Glomerular visceral epithelial cell (primary cell): ENCODE results near the gene CWH43.
"Not testable (repeated sequence)": the region's sequence is repeated elsewhere in the genome, so short reads cannot be mapped to it uniquely, and the experiment has no call there.

Experiments used
- DNase-seq: peaks from one replicate; pipeline ENCODE4 v3.0.0-alpha.2; 2016; ENCODE audit errors: extremely low spot score

CWH43 gene

DNA sequence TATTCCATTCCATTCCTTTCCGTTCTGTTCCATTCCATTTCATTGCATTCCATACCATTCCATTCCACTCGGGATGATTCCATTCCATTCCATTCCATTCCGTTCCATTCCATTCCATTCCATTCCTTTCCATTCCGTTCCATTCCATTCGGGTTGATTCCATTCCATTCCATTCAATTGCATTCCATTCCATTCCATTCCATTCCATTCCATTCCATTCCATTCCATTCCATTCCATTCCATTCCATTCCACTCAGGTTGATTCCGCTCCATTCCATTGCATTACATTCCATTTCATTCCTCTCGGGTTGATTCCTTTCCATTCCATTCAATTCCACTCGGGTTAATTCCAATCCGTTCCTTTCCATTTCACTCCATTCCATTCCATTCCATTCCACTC is 111.0 kb downstream of the CWH43 start:
- not testable (repeated sequence) for DNase-seq

- not testable (repeated sequence) for DNase-seq
These were observed 111.4 kb downstream of the CWH43 start for GRCh38 chr4:49097505-49097904.

GRCh38 chr4:49098034-49098759 is 112.1 kb downstream of the CWH43 start:
- DNase-seq = not testable (repeated sequence)

DNA sequence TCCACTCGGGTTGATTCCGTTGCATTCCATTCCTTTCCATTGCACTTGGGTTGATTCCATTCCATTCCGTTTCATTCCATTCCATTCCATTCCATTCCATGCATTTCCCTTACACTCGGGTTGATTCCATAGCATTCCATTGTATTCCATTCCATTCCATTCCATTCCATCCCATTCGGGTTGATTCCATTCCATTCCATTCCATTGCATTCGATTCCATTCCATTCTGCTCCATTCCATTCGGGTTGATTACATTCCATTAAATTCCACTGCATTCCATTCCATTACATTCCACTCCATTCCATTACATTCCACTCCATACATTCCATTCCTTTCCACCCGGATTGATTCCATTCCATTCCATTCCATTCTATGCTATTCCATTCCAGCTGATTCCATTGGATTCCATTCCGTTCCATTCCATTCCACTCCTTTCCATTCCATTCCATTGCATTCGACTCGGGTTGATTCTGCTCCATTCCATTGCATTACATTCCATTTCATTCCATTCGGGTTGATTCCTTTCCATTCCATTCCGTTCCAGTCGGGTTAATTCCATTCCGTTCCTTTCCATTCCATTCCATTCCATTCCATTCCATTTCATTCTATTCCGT is 113.9 kb downstream of the CWH43 start:
- not testable (repeated sequence) for DNase-seq

- not testable (repeated sequence) for DNase-seq
These were observed 116.3 kb downstream of the CWH43 start for GRCh38 chr4:49102344-49102898.

DNA sequence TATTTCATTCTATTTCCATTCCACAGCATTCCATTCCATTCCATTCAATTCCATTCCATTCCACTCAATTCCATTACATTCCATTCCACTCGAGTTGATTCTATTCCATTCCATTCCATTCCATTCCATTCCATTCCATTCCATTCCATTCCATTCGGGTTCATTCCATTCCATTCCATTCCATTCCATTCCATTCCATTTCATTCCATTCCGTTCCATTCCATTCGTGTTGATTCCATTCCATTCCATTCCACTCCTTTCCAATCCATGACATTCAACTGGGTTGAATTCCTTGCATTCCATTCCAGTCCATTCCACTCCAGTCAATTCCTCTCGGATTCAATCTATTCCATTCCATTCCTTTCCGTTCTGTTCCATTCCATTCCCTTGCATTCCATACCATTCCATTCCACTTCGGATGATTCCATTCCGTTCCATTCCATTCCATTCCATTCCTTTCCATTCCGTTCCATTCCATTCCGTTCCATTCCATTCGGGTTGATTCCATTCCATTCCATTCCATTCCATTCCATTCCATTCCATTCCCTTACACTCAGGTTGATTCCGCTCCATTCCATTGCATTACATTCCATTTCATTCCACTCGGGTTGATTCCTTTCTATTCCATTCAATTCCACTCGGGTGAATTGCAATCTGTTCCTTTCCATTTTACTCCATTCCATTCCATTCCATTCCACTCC is 117.5 kb downstream of the CWH43 start:
- DNase-seq = not testable (repeated sequence)

DNA sequence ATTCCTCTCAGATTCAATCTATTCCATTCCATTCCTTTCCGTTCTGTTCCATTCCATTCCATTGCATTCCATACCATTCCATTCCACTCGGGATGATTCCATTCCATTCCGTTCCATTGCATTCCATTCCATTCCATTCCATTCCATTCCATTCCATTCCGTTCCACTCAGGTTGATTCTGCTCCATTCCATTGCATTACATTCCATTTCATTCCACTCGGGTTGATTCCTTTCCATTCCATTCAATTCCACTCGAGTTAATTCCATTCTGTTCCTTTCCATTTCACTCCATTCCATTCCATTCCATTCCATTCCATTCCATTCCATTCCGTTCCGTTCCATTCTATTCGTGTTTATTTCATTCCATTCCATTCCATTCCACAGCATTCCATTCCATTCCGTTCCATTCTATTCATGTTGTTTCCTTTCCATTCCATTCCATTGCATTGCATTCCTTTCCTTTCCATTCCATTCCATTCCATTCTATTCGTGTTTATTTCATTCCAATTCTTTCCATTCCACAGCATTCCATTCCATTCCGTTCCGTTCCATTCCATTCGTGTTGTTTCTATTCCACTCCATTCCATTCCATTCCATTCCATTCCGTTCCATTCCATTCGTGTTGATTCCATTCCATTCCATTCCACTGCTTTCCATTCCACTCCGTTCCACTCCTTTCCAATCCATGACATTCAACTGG is 118.3 kb downstream of the CWH43 start:
- not testable (repeated sequence) for DNase-seq

DNA sequence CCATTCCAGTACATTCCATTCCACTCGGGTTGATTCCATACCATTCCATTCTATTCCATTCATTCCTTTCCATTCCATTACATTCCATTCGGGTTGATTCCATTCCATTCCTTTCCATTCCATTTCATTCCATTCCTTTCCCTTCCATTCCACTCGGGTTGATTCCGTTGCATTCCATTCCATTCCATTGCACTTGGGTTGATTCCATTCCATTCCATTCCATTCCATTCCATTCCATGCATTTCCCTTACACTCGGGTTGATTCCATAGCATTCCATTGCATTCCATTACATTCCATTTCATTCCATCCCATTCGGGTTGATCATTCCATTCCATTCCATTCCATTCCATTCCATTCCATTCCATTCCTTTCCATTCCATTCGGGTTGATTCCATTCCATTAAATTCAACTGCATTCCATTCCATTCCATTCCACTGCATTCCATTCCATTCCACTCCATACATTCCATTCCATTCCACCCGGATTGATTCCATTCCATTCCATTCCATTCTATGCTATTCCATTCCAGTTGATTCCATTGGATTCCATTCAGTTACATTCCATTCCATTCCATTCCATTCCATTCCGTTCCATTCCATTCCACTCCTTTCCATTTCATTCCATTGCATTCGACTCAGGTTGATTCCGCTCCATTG is 119.3 kb downstream of the CWH43 start:
- DNase-seq = not testable (repeated sequence)

DNA sequence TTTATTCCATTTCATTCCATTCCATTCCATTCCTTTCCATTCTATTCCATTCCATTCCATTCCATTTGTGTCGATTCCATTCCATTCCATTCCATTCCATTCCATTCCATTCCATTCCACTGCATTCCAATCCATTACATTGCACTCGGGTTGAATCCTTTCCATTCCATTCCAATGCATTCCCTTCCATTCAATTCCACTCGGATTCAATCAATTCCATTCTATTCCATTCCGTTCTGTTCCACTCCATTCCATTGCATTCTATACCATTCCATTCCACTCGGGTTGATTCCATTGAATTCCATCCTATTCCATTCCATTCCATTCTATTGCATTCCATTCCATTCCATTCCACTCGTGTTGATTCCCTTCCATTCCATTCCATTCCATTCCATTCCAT is 121.2 kb downstream of the CWH43 start:
- DNase-seq = peak; percentile 59

DNA sequence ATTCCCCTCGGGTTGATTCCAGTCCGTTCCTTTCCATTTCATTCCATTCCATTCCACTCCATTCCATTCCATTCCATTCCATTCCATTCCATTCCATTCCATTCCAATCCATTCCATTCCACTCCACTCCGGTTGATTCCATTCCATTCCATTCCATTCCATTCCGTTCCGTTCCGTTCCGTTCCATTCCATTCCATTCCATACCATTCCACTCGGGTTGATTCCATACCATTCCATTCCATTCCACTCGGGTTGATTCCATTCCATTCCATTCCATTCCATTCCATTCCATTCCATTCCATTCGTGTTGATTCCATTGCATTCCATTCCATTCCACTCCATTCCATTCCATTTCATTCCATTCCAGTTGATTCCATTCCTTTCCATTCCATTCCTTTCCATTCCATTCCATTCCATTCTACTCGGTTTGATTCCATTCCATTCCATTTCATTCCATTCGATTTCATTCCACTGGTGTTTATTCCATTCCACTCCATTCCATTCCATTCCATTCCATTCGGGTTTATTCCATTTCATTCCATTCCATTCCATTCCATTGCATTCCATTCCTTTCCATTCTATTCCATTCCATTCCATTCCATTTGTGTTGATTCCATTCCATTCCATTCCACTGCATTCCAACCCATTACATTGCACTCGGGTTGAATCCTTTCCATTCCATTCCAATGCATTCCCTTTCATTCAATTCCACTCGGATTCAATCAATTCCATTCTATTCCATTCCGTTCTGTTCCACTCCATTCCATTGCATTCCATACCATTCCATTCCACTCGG is 122.3 kb downstream of the CWH43 start:
- DNase-seq = not testable (repeated sequence)

- DNase-seq = not testable (repeated sequence)
These were observed 123.6 kb downstream of the CWH43 start for GRCh38 chr4:49109567-49110166.

GRCh38 chr4:49110579-49110978 is 124.5 kb downstream of the CWH43 start:
- not testable (repeated sequence) for DNase-seq
